Colonic mucosa (tissue), 4 donors: ENCODE results near the gene BRCC3. TPM values are rescaled to one million over a fixed set of nuclear protein-coding genes. Genes with fewer than 3 reads are reported as not detected.

ENCODE experiments used
- DNase-seq: peaks from one replicate; pipeline ENCODE4 v3.0.0-alpha.2; 2020
- H3K27ac ChIP-seq: fragments of 200-600 bp; one replicate; pipeline ENCODE4 v1.8.0; 2021
- H3K27me3 ChIP-seq: fragments of 200-600 bp; one replicate; pipeline ENCODE4 v1.8.0; 2021
- H3K36me3 ChIP-seq: fragments of 200-600 bp; one replicate; pipeline ENCODE4 v1.8.0; 2021
- H3K4me1 ChIP-seq: fragments of 200-600 bp; one replicate; pipeline ENCODE4 v1.8.0; 2021; ENCODE audit warnings: mild to moderate bottlenecking
- H3K4me3 ChIP-seq: fragments of 200-600 bp; one replicate; pipeline ENCODE4 v1.8.0; 2021
- H3K9ac ChIP-seq, 2 donors: one replicate each; pipeline ENCODE4 v1.7.0; 2013; ENCODE audit warnings: control low read depth in 2 of 2, low read depth in 2 of 2, low read length in 2 of 2
- H3K9me3 ChIP-seq: fragments of 200-600 bp; one replicate; pipeline ENCODE4 v1.8.0; 2021
- CTCF ChIP-seq: fragments of 200-600 bp; IDR thresholded peaks from one replicate; pipeline ENCODE4 v1.8.0; 2022; ENCODE audit warnings: antibody characterized with exemption, mild to moderate bottlenecking
- intact Hi-C: fragments of 100-400 bp; cut with DNase I; formaldehyde crosslinking; loops from one replicate; pipeline ENCODE4 v1.14.1; 2022
- total RNA-seq, 2 donors: library from RNA; stranded (reverse); fragmentation: NEBNext Ultra II Directional in 1 of 2; extraction: Animal tissue kit (Norgen Biotek cat#: 25700) in 1 of 2; gene quantifications; one replicate each; pipeline ENCODE4 v1.2.1, GENCODE V29; 2021
- donor health status: healthy.
- donor health status: DM: no; HTN: no; CAD: no.
- donor health status: DM: no; HTN: no; CAD: no.

BRCC3 gene
- total RNA-seq, 2 donors from 2014 or later = 45.6 to 45.9 TPM

GRCh38 chrX:155071694-155072280 is 479 bp downstream of the BRCC3 start:
- Histone ChIP-seq H3K27me3 (no peaks in the 10 kb centered on the region), H3K9me3 (no peaks in the 10 kb centered on the region), H3K9ac (peak overlapping the region; percentile 75 to 84), H3K4me1 (no peaks in the 10 kb centered on the region), H3K4me3 (peak overlapping the region; percentile 53), H3K27ac (peak overlapping the region; percentile 78), H3K36me3 (no peaks in the 10 kb centered on the region)
- peak; percentile 33 for DNase-seq
- intact Hi-C loops = no loop called here
- no peak for TF ChIP-seq CTCF

- Histone ChIP-seq H3K27me3 (no peaks in the 10 kb centered on the region), H3K36me3 (no peaks in the 10 kb centered on the region), H3K4me3 (no peak overlapping the region), H3K27ac (no peak overlapping the region), H3K4me1 (no peaks in the 10 kb centered on the region), H3K9ac (no peak overlapping the region), H3K9me3 (no peaks in the 10 kb centered on the region)
- TF ChIP-seq CTCF = peak; percentile 38
- intact Hi-C loops = loop anchor here (10.0 kb wide), 1 partner anchor 172 kb away; no protein-coding TSS in a partner anchor
- DNase-seq = peak; percentile 35
These were observed 15.0 kb downstream of the BRCC3 start for GRCh38 chrX:155086202-155086840.

- no peaks in the 10 kb centered on the region for H3K9me3 ChIP-seq
- H3K27ac ChIP-seq = no peak overlapping the region
- intact Hi-C loops = loop anchor here (10.0 kb wide), 1 partner anchor 172 kb away; no protein-coding TSS in a partner anchor
- no peak overlapping the region for H3K9ac ChIP-seq
- DNase-seq = no peak
- no peak overlapping the region for H3K4me3 ChIP-seq
- TF ChIP-seq CTCF = no peak
- no peaks in the 10 kb centered on the region for H3K4me1 ChIP-seq
- no peaks in the 10 kb centered on the region for H3K36me3 ChIP-seq
- H3K27me3 ChIP-seq = no peaks in the 10 kb centered on the region
These were observed 15.8 kb downstream of the BRCC3 start for GRCh38 chrX:155086961-155087735.

- no peak overlapping the region for H3K27ac ChIP-seq
- intact Hi-C loops = no loop called here
- no peaks in the 10 kb centered on the region for H3K9me3 ChIP-seq
- H3K4me3 ChIP-seq = no peak overlapping the region
- no peaks in the 10 kb centered on the region for H3K4me1 ChIP-seq
- H3K36me3 ChIP-seq = no peaks in the 10 kb centered on the region
- TF ChIP-seq CTCF = peak; percentile 64
- no peak overlapping the region for H3K9ac ChIP-seq
- no peaks in the 10 kb centered on the region for H3K27me3 ChIP-seq
- DNase-seq = no peak
These were observed 23.3 kb downstream of the BRCC3 start for GRCh38 chrX:155094468-155095061.

GRCh38 chrX:155105919-155106318 is 34.6 kb downstream of the BRCC3 start:
- Histone ChIP-seq H3K4me3 (no peak overlapping the region), H3K27ac (no peak overlapping the region), H3K9ac (no peak overlapping the region), H3K9me3 (no peaks in the 10 kb centered on the region), H3K4me1 (no peaks in the 10 kb centered on the region), H3K36me3 (no peaks in the 10 kb centered on the region), H3K27me3 (no peaks in the 10 kb centered on the region)
- TF ChIP-seq CTCF = no peak
- intact Hi-C loops = no loop called here
- no peak for DNase-seq
